Upper lobe of left lung (tissue), 6 donors: ENCODE results near the gene GIMAP6. TPM values are rescaled to one million over a fixed set of nuclear protein-coding genes. Genes with fewer than 3 reads are reported as not detected.
A peak's percentile ranks its signal among the peaks of the same experiment; 100 is the strongest.

Experiments used
- ATAC-seq, 2 donors: fragments of 200-7000 bp; cut with Tn5 transposase; one replicate each; pipeline ENCODE4 v1.9.1; 2022; ENCODE audit warnings: mild to moderate bottlenecking in 2 of 2, moderate library complexity in 2 of 2; ENCODE audit not compliant: low FRiP score in 2 of 2
- DNase-seq, 2 donors: peaks; one replicate each; pipeline ENCODE4 v3.0.0-alpha.2; 2019 to 2020
- H3K27ac ChIP-seq, 4 donors: fragments of 200-600 bp; sonication (generic); one replicate each; pipeline ENCODE4 v1.5.1; 2016 to 2019
- H3K27me3 ChIP-seq, 4 donors: fragments of 200-600 bp; sonication (generic); one replicate each; pipeline ENCODE4 v1.5.1; 2017 to 2019
- H3K36me3 ChIP-seq, 4 donors: fragments of 200-600 bp; sonication (generic); one replicate each; pipeline ENCODE4 v1.5.1; 2016 to 2019
- H3K4me1 ChIP-seq, 4 donors: fragments of 200-600 bp; sonication (generic); one replicate each; pipeline ENCODE4 v1.5.1; 2018 to 2019
- H3K4me3 ChIP-seq, 4 donors: fragments of 200-600 bp; sonication (generic); one replicate each; pipeline ENCODE4 v1.5.1; 2017 to 2019; ENCODE audit warnings: mild to moderate bottlenecking in 2 of 4, moderate library complexity in 1 of 4
- H3K9me3 ChIP-seq, 4 donors: fragments of 200-600 bp; sonication (generic); one replicate each; pipeline ENCODE4 v1.5.1; 2018 to 2019
- EP300 ChIP-seq, 4 donors: sonication (generic); formaldehyde crosslinking; IDR thresholded peaks; one replicate each; pipeline ENCODE4 v1.5.1; 2017; ENCODE audit warnings: antibody characterized with exemption in 4 of 4, control low read depth in 2 of 4
- POLR2A ChIP-seq, 4 donors: fragments of 450-650 bp; IDR thresholded peaks; one replicate each; pipeline ENCODE4 v1.5.1; 2016 to 2017; ENCODE audit warnings: antibody characterized with exemption in 4 of 4, mild to moderate bottlenecking in 2 of 4
- POLR2AphosphoS5 ChIP-seq, 2 donors: sonication (generic); formaldehyde crosslinking; IDR thresholded peaks; one replicate each; pipeline ENCODE4 v1.5.1; 2017; ENCODE audit warnings: antibody characterized with exemption in 2 of 2
- WGBS, 2 donors: methylation state at CpG; one replicate each; pipeline ENCODE4 v1.1.5; 2017 to 2018; 5-methylcytosine and 5-hydroxymethylcytosine counted together
- total RNA-seq, 6 donors: library from RNA; depleted of rRNA in 4 of 6; stranded (reverse); fragments of >200 nt in 4 of 6; gene quantifications; one replicate each; pipeline versions ENCODE4 v1.1.0 to v1.2.1, GENCODE V29; 2016 to 2021
- TF ChIP-seq, protein P1 (sequence below), 6 experiments: fragments of 450-650 bp in 4 of 6; fragments of 200-600 bp in 2 of 6; sonication (generic) in 2 of 6; IDR thresholded peaks; one replicate each; pipeline ENCODE4 v1.5.1; 2016 to 2019; ENCODE audit warnings: antibody characterized with exemption in 6 of 6
- donor health status: DM: no; HTN: no; CAD: no; lungs with moderate emphysema.
- donor health status: DM: no; HTN: yes; CAD: no; lungs with severe emphysema.

Gene GIMAP6
- total RNA-seq, 6 donors from 2014 or later = 24.7 to 62.9 (median 44.2) TPM

DNA sequence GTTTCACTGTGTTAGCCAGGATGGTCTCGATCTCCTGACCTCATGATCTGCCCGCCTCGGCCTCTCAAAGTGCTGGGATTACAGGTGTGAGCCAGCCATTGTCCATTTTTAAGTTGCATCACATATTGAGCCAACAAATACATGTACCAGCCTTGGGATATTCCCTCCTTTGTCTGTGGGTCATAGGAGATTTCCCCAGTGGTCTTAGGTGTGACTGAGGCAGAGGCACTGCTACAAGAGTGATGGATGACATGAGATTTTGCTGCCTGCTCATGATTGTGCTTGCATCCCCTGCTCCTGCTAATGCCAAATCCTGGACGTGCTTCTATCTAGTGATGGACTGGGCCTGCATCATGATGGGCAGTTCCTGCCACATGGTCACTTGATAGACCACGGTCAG, 10.7 kb upstream of the GIMAP6 start:
- Histone ChIP-seq H3K27me3 (no peaks in the 10 kb centered on the region), H3K4me1 (no peaks in the 10 kb centered on the region), H3K4me3 (no peak overlapping the region), H3K36me3 (no peaks in the 10 kb centered on the region), H3K27ac (no peak overlapping the region), H3K9me3 (peaks cover 0 to 9% (median 6%) of the 10 kb centered on the region in 4 donors)
- ATAC-seq (no peak), DNase-seq (no peak)
- WGBS, 2 donors = 90 to 96% methylated on average over 4 to 5 of the region's 5 CpGs
- TF ChIP-seq POLR2AphosphoS5 (IDR thresholded peaks at IDR 0.05) (no peak), POLR2A (IDR thresholded peaks at IDR 0.05) (no peak), EP300 (IDR thresholded peaks at IDR 0.05) (no peak)
- TF ChIP-seq, protein P1, sequence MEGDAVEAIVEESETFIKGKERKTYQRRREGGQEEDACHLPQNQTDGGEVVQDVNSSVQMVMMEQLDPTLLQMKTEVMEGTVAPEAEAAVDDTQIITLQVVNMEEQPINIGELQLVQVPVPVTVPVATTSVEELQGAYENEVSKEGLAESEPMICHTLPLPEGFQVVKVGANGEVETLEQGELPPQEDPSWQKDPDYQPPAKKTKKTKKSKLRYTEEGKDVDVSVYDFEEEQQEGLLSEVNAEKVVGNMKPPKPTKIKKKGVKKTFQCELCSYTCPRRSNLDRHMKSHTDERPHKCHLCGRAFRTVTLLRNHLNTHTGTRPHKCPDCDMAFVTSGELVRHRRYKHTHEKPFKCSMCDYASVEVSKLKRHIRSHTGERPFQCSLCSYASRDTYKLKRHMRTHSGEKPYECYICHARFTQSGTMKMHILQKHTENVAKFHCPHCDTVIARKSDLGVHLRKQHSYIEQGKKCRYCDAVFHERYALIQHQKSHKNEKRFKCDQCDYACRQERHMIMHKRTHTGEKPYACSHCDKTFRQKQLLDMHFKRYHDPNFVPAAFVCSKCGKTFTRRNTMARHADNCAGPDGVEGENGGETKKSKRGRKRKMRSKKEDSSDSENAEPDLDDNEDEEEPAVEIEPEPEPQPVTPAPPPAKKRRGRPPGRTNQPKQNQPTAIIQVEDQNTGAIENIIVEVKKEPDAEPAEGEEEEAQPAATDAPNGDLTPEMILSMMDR (IDR thresholded peaks at IDR 0.05) = no peak

DNA sequence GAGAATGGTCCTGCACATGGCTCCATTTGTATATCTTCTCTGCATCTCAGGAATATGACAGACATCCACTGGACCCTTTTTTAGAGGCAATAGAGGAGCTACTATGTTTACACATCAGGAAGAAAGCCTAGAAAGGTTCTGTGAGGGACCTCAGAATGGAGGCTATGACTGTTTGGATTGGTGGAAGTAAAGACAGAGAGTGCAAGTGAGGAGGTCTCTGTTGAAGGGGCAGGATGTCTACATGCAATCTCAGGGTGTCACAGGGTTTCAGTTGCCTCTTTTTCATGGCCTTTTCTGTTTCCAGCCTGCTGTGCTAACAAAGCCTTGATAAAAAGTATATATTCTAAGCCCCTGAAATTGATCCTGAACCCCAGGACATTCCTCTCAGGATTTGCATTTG, 9.7 kb upstream of the GIMAP6 start:
- no peaks in the 10 kb centered on the region for H3K36me3 ChIP-seq
- no peak overlapping the region for H3K27ac ChIP-seq
- TF ChIP-seq POLR2AphosphoS5 (IDR thresholded peaks at IDR 0.05) (no peak), POLR2A (IDR thresholded peaks at IDR 0.05) (no peak), EP300 (IDR thresholded peaks at IDR 0.05) (no peak)
- TF ChIP-seq, protein P1 (IDR thresholded peaks at IDR 0.05) = no peak
- no peaks in the 10 kb centered on the region for H3K27me3 ChIP-seq
- ATAC-seq (no peak), DNase-seq (no peak)
- H3K4me3 ChIP-seq = no peak overlapping the region
- peaks cover 0 to 9% (median 6%) of the 10 kb centered on the region in 4 donors for H3K9me3 ChIP-seq
- H3K4me1 ChIP-seq = no peaks in the 10 kb centered on the region

DNA sequence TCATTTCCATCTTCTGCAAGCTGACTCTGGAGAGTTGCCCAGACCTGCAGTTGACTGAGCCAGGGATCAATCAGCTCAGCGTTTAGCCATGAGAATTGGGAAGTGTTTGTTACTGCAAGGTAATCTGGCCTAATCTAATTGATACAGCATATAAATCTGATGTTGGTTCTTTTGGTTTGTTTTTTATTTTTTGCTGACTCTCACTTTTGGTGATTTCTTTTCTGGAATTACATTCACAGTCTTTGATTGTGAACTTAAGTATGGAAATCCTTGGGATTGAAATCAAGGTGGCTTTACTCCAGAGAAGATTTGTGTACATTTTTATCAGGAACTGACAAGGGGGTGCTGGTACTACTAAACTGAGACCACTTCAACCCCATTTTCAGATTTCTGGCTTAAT, 1.7 kb upstream of the GIMAP6 start:
- ATAC-seq = no peak

DNA sequence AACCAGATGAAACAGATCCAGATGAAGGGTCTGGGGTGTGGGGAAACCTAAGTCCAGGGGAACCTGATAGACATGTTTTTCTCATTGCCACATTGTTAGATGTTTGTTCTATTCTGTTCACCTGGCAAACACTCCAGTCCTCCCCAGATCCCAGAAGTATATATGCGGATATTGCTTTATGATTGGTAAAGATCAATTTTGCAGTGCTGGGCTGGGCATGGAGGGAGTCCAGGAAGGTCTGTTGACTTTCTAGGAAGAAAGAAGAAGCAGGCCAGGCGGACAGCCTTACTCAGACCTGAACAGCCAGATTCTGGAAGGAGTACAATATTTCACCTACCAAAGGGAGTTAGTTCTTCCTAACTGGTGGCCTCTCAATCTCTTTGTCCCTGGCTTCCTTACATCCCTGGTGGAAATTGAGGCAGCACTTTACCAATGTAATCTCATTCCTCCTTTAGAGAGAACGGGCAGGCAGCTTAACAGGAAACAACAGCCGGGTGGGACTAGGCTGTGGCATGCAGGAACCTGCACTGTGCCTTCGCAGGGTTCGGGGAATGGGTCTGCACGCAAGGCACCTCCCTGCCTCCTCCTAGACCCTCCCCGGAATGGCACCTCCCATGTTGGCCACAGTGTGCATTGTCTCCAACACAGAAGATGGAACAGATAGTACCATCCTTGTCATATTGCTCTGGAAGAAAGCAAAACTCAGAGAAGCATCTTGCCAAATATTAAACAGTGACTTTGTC, 930 bp downstream of the GIMAP6 start:
- H3K27ac ChIP-seq = peak overlapping the region; percentile 75 to 87 (median 86)
- DNase-seq (peak; percentile 1 to 64), ATAC-seq (peak; percentile 55 to 83)
- TF ChIP-seq EP300 (IDR thresholded peaks at IDR 0.05) (peak in 3 of 4 donors; percentile 39 to 97 (median 96)), POLR2A (IDR thresholded peaks at IDR 0.05) (peak in 2 of 4 donors; percentile 56 to 59), POLR2AphosphoS5 (IDR thresholded peaks at IDR 0.05) (peak; percentile 86 to 96)
- TF ChIP-seq, protein P1 (IDR thresholded peaks at IDR 0.05) = no peak
- no peaks in the 10 kb centered on the region for H3K9me3 ChIP-seq
- WGBS, 2 donors = 46 to 68% methylated on average over 2 to 8 of the region's 8 CpGs
- H3K27me3 ChIP-seq = no peaks in the 10 kb centered on the region
- peak overlapping the region; percentile 20 to 55 (median 48) for H3K4me3 ChIP-seq
- H3K36me3 ChIP-seq = peaks cover 0 to 22% (median 19%) of the 10 kb centered on the region in 4 donors
- peaks cover 30 to 50% (median 41%) of the 10 kb centered on the region in 4 donors for H3K4me1 ChIP-seq

More for the DNA sequence above, 1.7 kb upstream of the GIMAP6 start:
- no peaks in the 10 kb centered on the region for H3K27me3 ChIP-seq
- H3K9me3 ChIP-seq = peaks cover 0 to 5% (median 3%) of the 10 kb centered on the region in 4 donors
- DNase-seq = no peak
- H3K4me3 ChIP-seq = no peak overlapping the region
- TF ChIP-seq, protein P1 (IDR thresholded peaks at IDR 0.05) = no peak
- no peak for TF ChIP-seq POLR2A (IDR thresholded peaks at IDR 0.05)
- TF ChIP-seq EP300 (IDR thresholded peaks at IDR 0.05) = no peak
- TF ChIP-seq POLR2AphosphoS5 (IDR thresholded peaks at IDR 0.05) = no peak
- peaks cover 10 to 27% (median 22%) of the 10 kb centered on the region in 4 donors for H3K4me1 ChIP-seq
- peak overlapping the region in 3 of 4 donors; percentile 75 to 87 (median 87) for H3K27ac ChIP-seq
- WGBS, 2 donors = 50% methylated on average over 1 of the region's 1 CpG
- H3K36me3 ChIP-seq = peaks cover 0 to 1% (median under 1%) of the 10 kb centered on the region in 4 donors
